AG08396 (cell line): ENCODE measurements around the gene FSTL5.
"Not testable (repeated sequence)": the region's sequence is repeated elsewhere in the genome, so short reads cannot be mapped to it uniquely, and the experiment has no call there.

Experiments used
- DNase-seq: peaks from one replicate; pipeline ENCODE4 v3.0.0; 2012; ENCODE audit warnings: low spot score, mixed read lengths

The FSTL5 gene

DNA sequence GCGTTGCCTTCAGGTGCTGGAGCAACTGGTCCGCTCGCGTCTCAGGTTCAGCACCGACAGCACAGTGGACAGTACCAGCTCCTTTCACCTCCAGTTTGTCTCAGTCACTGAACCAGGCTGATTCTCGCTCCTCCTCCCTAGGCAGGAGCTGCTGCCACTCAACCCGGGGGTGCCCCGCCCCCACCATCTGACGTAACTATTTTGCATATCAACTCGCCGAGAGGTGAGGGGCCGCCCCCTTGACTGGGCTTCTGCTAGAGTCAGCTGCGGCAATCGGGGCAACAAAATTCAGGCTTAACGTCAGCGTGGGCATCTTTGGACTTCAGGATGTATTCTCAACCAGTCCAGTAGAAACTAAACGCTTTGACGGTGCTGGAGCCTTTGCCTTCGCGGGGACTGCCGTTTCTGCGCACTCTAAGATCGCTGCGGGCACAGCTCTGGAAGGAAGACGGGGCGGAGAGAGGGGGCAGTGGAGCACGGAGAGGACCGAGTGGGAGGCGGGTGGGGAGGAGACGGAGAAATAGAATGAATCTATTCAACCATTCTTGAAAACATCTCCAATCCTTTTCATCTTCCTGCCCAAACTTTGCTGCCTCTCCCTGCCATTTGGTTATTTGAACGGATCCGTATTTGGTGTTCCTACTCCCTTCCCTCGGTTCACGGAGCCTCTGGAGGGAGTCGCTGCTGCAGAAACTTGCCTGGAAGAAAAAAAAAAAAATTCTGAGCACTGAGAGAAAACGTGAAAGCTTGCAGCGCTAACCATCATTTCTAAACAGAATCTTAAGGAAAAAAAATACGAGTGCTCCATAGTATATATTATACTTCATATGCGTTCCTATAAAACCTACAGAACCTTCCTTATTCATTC, at the start of gene FSTL5:
Gene FSTL5, minus strand, starts transcription at position 109 of the 868 bp plus-strand sequence. CDS start 52,604 bp downstream, outside the sequence.
- peak; percentile 0 for DNase-seq

DNA sequence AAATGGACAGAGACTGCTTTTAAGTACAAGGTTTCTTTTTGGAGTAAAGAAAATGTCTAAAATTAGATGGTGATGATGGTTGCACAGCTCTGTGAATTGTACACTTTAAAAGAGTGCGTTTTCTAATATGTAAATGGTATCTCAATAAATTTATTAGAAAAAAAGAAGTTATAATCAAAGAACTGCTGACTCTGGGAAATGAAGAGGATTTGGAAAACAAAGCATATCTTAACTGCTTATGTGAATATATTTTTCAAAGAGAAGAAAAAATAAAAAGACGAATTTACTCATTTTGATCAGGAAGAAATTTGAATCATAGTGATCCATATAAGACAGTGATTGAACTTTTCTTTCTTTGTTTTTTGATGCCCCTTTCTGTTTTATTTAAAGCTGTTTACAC, 45.9 kb upstream of the FSTL5 start:
- no peak for DNase-seq

DNA sequence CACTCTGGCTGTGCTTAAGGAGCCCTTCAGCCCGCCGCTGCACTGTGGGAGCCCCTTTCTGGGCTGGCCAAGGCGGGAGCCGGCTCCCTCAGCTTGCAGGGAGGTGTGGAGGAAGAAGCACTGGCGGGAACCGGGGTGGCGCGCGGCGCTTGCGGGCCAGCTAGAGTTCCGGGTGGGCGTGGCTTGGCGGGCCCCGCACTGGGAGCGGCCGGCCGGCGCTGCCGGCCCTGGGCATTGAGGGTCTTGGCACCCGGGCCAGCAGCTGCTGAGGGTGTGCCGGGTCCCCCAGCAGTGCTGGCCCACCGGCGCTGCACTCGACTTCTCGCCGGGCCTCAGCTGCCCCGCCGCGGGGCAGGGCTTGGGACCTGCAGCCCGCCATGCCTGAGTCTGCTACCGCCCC, 39.7 kb upstream of the FSTL5 start:
- DNase-seq: not testable (repeated sequence)

DNA sequence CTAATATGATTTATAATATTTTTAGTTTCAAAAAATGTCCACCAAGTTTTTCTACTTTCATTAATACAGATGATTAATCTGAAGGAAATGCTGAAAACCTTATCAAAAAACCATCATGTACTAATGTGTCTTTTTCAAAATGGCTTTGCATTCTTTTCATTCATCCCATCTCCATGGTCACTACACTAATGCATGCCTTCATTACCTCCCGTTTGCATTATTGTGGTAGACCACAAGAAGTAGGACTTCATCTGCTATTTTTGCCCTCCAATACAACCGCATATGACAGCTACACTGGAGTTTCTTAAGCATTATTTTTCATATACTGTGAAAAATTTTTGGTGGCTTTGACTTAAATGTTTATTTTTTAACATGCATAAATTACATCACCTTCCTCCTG, 37.9 kb upstream of the FSTL5 start:
- no peak for DNase-seq

DNA sequence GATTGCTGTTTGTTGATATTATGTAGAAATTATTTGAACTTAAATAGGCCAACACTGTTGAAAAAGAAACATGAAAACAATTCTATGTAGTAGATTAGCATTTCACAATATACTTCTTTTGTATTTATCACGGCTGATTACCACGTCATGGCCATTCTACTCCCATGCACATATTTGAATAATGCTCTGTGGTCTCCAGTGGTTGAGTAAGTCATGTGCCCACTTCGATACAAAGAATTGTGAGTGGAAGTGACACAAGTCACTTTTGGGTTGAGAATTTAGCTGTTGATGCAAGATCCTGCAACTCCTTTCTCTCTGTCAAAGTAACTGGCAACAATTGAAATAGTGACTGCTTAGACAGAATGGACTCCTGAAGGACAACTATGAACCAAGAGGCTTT, 6.7 kb upstream of the FSTL5 start:
- no peak for DNase-seq

DNA sequence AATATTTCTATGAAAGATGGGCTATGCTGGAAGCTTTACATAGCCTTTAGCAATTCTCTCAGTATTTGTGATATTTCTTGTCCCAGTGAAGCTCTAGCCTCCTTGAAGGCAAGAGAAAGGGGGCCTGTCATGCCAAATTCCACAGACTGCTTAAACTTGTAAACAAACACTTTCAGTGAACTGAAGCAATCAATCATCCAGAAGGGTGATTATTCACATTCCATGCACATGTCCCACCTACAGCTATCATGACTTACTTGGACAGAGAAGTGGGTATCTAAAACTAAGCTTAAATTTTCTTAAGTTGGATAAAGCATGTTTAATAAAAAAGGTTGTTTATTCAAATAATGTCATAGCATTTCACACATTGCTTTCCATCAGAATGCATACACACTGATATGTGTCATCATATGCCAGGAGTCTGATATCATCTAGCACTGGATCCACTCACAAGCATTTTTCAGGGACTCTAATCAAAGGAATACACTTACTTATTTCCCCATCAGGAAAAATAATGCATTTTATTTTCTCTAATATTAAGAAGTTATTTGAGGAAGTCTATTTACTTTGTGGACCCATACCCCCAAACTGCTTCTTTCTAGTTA, 1.2 kb upstream of the FSTL5 start:
- DNase-seq: no peak

DNA sequence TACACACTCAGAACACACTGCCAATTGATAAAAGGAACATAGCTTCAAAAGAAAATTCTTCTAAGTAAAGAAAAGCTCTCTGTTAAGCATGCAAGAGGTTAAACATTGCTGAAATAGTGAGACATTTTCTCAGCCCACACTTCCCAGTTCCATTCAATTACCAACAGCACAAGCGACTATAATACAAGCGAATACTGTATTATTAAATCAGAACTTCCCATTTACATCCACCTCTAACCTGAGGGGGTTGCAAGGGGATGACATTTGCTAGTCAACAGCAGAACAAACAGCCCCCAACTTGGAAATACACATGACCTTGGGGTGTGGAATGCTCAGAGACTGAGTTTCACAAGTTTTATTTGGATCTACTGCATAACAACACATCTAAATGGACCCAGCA, 1.1 kb downstream of the FSTL5 start:
- DNase-seq: no peak

DNA sequence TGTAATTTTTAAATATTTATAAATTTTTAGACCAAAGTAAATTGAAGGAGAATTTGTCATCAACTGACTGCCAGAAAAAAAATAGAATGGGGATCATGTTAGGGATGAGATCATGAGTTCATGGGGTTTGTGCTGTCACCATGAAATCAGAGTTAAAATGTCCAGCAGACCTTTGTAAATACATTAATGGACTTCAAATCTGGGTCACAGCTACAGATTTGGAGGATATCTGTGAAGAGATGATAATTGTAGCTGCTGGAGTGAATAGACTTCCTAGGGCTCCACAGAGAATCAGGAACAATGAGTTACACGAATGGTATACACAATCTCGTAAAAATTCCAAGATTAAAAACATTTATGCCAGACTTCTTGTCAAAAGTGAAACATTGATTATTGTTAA, 6.6 kb downstream of the FSTL5 start:
- no peak for DNase-seq

DNA sequence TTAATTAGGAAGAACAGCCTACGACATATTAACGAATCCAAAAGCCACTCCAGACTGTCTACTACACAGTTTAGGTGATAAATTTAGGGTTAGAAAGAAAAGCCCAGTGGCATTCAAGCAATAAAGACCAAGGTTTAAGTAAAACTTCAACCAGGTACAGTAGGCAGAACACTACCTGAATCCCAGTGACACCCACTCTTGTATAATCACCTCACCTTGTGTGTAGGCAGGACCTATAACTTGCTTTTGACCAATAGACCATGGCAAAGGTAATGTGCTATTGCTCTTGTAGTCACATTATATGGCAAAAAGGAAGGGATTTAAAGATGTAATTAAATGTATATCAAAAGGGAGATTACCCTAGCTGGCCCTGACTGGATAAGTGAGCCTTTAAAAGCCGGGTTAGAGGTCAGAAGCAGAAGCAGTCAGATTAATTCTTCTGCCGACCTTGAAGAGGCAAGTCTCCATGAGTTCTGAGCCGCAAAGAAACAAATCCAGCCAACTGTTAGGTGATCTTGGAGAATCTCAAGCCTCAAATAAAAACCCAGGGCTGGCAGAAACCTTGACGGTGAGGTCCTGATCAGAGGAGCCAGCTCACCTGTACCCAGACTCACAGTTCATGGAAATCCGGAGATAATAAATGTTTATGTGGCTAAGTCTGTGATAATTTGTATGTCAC, 8.8 kb downstream of the FSTL5 start:
- no peak for DNase-seq

DNA sequence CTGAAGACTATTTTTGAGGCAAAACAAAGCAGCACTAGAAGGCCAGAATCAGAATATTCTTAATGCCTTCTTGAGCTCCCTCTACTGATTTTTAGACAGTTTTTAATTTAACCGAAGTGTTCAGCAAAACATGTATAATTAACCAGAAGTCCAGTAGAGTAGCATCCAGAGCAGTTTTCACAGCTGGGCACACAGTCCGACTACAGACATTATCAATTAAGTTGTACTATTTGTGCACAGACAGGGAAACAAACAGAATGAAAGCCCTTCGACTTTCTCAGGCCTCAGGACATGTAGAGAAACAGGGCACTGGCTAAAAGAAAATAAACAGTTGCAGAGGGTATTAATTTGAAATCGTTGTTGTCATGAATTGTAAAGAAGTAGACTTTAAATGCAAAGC, 11.9 kb downstream of the FSTL5 start:
- DNase-seq: no peak

DNA sequence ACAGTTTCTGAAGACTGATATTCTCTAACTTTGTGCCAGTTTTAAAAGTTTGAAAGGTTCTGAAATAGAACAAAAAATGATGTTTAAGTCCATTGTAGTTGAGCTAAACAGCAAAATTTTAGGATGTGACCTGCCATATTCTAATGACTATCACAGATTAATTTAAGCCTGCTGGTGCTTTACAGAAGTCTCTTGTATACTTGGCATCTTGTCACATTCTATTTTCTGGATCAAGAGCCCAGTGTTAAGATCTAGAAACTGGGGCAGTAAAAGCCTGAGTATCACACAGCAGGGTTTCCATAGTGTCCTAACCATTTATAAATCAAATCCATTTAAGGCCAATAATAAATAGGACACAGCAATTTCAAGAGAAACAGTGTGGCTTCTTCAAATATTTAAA, 12.4 kb downstream of the FSTL5 start:
- DNase-seq: no peak

DNA sequence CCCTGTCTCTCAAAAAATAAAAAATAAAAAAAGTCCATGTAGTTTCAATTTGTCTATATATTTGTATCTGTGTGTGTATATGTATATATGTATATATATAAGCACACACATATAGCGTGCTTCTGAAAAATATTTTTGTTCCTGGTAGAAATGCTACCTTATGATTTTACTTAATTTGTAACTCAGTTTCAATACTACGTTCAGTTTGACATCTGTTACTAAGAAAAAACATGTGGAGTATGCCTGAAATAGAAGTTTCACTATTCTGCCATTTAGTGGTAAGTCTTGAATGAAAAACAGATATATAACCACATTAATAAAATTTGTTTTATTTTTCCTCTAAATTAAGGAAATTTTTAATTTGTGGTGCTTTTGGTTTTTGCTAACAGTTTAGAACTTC, 14.2 kb downstream of the FSTL5 start:
- DNase-seq: no peak

DNA sequence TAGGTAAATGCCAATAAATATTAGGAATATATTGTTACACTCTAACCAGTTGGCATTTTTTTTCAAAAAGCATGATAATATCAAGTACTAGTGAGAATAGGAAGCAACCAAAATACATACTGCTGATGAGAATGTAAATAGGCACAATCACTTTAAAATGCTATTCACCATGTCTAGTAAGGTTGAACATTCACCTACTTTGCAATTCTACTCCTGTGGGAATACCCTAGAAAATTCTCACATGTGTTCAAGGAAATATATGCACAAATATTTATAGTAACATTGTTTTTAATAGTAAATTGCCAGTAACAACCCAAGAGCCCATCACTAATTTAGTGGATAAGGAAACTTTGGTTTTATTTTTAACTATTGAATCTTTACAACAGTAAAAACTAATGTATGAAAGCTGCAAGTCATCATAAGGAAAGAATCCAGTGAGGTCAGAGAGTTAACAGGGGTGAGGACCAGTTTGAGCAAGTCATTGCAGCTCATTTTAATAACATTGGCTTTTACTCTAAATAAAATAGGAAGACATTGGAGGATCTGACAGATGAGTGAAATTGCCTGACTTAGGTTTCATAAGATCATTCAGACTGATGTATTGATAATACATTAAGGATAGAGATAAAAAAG, 23.6 kb downstream of the FSTL5 start:
- no peak for DNase-seq

DNA sequence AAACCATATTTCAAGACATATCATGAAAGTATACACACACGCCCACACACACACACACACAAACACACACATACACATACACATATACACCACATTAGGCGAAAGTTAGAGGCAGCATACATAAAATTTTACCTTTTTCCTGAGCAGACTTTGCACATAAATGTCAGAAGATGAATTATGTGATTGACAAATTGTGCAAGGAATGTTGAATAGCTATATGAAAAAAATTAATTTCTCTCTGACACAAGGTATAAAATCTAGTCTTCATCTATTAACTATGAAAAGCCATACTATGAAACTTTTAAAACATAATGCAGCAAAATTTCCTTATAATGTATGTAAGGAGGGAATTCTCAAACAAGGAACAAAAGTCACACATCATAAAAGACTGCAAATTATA, 24.4 kb downstream of the FSTL5 start:
- DNase-seq: no peak

DNA sequence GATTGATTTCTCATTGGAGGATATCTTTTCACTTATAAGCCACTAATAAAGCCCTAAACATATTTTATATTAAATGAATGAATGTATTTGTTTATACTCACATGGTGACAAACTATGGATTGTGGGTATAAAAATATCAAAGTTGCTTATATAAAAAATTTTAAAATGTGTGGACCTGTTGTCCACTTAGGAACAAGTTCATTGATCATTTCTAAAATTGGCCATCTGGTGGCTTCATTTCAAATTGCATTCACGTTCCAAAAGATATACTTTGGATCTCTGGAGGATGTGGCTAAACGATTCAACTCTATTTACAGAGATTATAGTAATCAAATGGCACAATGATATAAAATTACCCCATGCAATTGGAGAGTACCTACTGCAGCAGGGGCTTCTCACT, 32.5 kb downstream of the FSTL5 start:
- no peak for DNase-seq

DNA sequence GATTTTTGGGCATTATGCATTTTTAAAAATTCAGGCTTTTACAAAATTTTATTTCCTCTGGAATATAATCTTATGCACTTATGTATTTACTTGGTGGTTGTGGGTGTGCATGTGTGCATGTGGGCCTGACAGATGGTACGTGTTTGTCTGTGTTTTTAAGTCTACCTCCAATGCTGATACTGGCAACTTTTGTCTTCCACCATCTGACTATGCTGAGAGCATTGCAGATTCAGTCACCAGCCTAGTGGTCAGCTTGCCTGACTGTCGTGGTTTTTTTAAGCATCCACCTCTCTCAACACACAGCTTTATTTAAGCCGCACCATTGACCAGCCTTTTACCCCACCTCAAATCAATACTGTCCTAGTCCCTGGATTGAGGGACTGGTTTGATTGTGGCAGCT, 37.1 kb downstream of the FSTL5 start:
- no peak for DNase-seq

DNA sequence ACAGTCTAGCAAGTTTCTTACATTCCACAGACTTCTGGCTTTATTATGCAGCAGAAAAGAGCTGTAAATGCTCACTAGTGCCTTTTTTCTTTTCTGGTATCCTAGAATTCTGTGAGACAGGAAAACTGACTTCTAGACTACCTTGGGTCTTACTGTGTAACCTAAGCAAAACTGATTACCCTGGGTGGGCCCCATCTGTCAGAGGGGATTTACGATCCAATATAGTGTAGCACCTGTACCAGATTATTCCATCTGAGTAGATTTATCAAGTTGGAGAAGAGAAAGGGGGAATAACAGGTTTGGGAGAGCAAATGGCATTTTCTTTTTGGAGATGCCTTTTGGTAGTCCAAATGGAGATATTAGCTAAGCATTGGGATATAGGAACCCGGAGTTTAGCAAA, 46.7 kb downstream of the FSTL5 start:
- no peak for DNase-seq

DNA sequence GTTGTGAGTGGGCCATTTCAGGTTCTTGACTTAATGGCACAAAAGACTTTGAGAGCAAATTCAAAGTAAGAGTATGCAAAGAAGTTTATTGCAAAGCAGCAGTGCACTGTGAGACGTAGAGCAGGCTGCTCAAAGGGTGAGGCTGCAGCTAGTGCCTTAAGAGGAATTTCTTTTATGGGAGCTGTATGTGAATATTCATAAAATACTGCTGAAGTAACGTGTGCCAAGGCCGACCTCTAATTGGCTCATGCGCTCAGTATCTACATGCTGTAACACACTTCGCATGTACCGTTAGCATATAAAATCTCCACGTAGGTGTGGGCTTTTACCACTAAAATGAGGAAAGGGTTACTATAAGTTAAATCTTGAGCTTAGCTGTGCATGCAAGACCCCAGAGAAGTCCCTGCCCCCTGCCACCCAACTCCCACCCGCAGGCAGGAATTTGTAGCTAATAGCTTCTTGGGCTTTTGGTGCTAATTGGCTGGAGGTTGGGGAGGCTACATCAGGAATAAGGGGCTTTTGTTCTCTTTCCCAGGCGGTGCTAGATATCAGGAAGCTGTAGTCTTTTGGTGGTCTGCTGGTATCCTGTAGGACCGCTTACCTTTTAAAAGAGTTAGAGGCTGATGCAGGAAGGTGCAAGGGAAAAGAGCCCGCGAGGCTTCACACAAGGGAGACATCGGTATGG, 47.6 kb downstream of the FSTL5 start:
- DNase-seq: no peak

DNA sequence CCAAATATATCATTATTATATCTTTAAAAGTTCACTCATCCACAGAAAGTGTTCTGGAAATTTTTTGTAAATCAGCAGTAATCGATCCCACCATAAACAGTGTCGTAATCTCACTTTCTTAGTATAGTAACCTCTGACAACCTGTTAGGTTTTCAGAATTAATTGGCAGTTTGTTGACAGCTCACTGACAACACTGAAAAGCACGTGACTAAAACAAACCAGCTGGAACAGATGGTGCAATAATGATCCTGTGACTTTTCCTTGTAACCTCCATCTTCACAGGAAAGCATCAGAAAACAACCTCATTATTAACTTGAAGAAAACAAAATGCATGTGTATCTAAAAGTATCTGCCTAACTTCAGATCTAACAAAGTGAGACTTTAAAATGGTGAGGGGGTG, 48.5 kb downstream of the FSTL5 start:
- DNase-seq: no peak

DNA sequence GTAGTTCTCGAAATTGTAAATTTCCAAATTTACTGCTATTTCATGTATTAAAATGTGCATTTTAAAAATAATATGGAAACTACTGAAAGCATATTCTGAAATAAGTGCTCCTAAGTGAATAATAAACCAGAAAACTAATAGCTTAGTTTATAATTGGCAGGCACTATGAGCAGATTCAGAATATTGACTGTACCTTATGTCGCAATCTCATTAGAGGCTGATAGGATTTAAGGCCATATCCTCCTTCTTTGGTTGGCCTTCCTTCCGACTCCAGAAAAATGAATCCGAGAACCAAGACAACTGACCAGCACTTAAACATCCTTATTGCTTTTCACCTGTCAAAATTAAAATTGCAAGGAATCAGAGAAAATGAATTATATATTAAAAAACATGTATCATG, 52.7 kb downstream of the FSTL5 start:
- DNase-seq: no peak

DNA sequence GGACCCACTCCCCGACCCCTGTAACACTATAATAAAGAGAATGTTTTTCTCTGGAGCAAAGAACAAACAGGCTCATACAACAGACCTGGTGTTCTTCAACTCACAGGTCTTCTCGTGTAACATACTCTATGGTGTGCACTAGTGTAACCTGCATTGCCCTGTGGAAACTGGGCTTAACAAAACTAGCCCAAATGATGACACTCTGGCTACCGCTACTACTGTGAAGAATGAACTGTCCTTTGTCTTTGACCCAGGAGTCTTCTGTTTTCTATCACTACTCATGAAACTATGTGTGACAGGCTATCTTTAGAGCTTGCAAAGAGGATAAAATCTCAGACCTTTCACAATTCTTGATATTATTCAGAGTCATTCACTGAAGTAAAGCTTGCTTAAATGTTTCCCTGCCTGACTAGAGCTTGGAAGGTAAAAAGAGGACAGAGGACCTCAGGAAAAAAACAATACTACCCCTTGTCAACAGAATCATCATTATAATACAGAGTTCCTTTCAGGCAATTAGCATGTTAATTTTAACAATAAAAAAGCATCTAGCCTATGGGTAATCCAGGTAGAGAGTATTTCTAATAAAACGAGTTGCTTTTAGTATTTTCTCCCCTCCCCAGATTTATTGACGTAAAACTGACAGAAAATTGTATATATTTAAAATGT, 59.2 kb downstream of the FSTL5 start:
- no peak for DNase-seq

DNA sequence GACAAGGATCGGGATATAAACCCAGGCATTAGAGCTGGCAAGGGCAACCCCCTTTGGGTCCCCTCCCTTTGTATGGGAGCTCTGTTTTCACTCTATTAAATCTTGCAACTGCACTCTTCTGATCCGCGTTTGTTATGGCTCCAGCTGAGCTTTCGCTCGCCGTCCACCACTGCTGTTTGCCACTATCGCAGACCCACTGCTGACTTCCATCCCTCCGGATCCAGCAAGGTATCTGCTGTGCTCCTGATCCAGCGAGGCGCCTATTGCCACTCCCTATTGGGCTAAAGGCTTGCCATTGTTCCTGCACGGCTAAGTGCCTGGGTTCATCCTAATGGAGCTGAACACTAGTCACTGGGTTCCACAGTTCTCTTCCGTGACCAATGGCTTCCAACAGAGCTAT, 59.9 kb downstream of the FSTL5 start:
- DNase-seq: not testable (repeated sequence)
